HG03442 (cell line): ENCODE measurements around the gene SETD6.
"Not testable (repeated sequence)": the region's sequence is repeated elsewhere in the genome, so short reads cannot be mapped to it uniquely, and the experiment has no call there.

Source experiments
- ATAC-seq: cut with Tn5 transposase; IDR thresholded peaks from one replicate; pipeline ENCODE4 v1.9.1; 2021; ENCODE audit warnings: mild to moderate bottlenecking, moderate library complexity; ENCODE audit not compliant: unreplicated experiment

SETD6 gene

DNA sequence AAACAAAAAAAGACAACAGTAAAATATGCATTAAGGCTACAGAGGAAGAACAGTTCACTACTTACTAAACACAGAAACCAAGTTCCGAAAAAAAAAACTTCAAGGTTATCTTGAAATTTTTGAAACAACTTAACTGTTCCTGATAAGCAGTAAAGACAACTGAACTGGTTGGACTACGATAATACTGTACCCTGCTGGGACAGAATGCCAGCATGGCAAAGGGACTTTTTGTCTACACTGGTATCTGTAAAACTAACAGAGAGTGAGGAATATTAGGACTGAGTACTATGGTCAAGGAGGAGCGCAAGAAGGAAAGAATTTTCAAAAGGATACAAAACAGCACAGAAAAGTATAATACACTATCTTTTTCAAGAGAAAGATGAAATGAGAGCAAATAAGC, 19.8 kb downstream of the SETD6 start:
- no peak for ATAC-seq

DNA sequence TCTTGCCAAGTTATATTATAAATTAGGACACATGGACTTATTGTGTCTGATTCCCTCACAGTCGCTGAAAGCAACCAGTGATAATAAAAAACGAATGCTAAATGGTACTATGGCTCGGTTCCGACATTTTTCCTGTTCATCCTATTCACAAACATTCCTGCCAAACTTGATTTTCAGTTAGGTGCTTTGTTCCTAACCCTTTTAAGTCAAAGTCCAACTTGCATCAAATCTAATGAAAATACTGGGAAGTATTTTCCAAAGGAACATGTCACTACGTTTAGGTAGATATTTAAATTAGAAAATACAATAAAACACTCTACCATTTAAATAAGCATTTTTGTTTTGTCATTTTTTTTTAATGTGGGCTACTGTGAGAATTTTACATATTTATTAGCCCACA, 21.0 kb downstream of the SETD6 start:
- ATAC-seq, result no peak

DNA sequence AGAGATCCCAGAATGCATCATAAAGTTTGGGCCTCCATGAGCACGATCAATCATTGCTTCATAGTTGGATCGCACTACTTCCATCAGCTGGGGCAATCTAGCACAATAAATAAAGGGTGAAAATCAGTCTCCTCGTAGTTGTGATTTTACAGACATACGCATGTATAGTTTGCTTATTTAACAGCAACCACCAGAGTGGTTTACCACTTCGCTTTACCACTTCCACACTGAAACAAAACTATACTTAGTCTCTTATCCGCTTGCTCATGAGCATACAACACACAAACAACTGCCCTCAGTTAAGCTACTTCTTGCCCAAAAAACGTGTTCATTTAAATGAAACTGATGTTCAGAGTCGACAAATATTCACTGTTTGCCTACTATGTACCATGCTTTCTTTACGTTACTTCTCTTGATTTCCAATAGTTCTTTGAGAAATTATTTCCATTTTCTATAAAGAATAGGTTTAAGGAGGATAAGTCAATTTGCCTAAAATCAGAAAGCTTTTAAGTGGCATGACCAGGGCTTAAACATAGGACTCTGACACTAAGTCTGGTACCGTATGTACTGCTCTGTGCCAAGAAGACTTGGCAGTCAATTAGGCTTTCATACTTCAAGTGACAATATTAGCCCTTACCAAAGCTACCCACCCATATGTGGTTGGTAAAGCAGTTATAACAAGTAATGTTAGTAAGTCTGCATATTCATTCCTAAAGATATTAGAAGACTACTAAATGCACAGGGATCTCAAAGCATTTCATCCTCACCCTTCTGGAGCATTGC, 22.0 kb downstream of the SETD6 start:
- no peak for ATAC-seq

DNA sequence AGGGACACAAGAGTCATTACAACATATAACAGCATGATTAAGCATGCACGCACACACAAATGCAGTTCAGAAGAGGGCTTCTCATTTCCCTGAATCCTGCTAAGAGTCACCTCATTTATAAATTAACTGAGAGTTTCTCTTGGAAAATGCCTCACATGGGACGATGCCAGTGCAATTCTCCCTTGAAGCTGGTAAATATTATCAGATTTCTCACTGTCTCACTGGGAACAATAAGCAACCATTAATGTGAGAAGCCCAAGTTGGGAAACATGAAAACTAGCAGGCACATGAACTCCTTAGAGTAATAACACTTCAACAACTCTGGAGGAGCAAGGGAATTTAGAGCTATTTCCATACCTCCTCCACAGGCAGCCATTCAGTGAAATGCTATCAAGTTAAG, 26.4 kb downstream of the SETD6 start:
- ATAC-seq, result no peak

DNA sequence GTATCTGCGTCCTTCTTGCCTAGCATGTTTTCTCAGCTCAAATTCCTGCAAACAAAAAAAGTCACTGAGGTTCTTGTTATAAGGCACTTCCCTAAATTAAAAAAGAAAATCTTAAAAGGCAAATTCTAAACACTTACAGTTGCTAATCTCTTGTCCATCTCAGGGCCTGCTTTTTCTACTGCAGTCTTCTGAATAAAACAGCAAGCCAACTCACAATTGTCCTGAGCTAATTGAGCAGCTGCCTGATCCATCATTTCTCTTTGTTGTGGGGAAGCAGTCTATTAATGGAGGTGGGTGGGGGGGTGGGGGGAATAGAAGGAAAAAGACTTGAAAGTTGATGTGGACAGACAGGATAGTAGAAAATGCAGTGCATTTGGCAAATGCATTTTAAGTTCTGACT, 27.0 kb downstream of the SETD6 start:
- no peak for ATAC-seq

DNA sequence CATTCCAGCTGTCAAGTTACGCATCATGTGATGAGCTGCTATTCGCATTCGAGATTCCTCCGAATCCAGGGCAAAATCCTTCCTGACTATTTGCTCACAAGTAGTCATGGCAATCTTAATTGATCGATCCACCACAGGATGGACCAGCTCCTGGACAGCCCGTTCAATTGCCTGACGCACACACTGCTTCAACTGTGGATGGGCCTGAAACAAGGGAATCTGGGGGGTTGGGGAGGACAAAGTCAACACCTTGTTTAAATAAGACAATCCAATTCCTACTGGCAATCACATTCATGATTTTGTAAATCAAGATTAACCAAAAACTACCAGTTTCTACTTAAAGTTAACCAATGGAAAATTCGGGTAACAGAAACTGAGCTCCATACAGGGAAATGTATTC, 28.4 kb downstream of the SETD6 start:
- ATAC-seq, result no peak

DNA sequence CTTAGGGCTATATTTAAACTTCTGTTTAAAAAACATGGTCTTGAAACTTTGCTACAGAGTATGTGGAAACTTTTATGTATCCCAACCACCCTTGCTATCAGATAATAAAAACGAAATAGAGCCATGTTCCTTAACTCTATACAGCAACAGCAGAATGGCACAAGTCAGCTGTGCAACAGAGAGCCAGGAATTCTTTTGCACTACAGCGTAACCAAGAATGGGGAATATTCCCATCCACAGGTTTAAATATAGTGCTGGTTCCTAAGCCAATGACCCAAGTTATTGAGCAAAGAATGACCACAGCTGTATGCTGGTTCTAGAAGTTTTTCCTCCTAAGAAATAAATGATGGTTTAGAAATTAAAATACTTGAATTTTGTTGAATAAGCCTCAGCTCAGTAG, 33.1 kb downstream of the SETD6 start:
- no peak for ATAC-seq

DNA sequence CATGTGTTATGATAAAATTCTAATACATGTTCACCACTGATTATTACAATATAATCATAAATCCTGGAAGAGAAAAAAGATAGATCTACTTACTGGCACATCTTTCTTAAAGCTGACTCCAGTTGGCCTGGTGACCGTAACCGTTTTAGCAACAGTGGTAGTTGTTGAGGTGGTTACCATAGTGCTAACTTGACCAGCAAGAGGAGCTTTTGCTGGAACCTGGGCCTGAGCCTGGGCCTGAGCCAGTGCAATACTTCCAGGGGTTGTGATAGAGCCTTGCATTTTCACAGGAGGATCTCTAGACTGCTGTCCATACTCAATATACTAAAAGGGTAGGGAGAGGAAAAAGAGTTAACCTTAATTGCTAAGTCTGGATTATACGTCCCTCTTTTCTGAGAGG, 36.2 kb downstream of the SETD6 start:
- ATAC-seq, result no peak

DNA sequence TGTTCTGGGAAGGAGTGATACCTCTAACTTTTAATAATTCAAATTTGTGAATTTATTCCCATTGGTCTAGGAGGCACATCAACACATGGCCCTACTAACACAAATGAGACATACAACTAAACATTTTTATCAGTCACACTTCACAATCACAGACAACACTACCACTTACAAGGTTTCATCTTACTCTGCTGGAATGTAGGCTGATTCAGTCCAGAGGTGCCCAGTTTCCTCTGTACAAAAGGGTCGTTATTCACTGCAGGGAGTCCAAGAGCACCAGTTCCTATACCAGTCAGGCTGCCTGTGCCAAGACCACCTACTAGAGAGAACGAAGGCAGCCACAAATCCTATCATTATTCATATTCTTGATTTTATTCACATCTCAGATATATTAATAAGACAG, 41.4 kb downstream of the SETD6 start:
- ATAC-seq, result no peak

DNA sequence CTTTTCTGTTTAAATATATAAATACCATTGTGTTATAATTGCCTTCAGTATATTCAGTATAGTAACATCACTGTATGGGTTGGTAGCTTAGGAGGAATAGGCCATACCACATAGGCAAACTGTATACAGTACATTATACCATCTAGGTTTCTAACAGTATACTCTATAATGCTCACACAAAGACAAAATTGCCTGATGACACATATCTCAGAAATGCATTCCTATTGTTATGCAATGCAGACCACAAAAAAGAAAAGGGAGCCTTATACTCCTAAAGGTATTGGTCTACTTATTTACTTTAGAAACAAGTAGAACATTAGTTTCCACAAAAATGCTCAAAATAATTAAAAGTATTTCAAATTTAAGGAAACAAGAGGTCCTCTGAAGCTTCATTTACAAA, 47.9 kb downstream of the SETD6 start:
- ATAC-seq, result no peak

DNA sequence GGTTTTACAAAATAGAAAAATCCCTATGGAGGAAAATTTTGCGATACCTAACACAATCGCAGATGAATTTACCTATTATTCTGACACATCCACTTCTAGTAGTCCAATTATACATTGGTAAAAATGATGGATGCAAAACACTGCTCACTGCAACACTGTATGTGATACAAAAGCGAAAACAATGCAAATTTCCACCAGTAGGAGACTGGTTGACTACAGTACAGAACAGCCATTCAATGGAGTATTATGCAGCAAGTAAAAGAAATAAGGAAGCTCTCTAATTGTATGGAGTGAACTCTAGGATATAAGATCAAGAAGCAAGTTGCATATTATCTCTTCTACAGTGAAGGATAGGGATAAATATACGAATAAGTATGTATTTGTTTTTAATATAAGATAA, 48.5 kb downstream of the SETD6 start:
- no peak for ATAC-seq

DNA sequence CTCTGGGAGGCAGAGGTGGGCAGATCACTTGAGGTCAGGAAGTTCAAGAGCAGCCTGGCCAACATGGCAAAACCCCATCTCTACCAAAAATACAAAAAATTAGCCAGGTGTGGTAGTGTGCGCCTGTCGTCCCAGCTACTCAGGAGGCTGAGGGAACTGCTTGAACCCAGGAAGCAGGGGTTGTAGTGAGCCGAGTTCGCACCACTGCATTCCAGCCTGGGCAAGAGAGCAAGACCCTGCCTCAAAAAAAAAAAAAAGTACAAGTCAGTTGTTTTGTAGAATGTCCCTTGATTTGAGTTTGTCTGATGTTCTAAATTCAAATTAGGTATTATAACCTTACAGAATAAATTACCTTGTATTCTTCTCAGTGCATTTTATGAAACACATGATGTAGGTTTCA, 50.4 kb downstream of the SETD6 start:
- not testable (repeated sequence) for ATAC-seq
